Muscle of leg (tissue), 11 donors: ENCODE measurements around the gene SIX4. TPM values are rescaled to one million over a fixed set of nuclear protein-coding genes. Genes with fewer than 3 reads are reported as not detected.

ENCODE experiments used
- DNase-seq: peaks from one replicate; pipeline ENCODE4 v3.0.0; 2013
- H3K27ac ChIP-seq: one replicate; pipeline ENCODE4 v1.5.1; 2013; ENCODE audit warnings: mild to moderate bottlenecking, low read length, control low read depth
- H3K27me3 ChIP-seq: one replicate; pipeline ENCODE4 v1.6.1; 2013; ENCODE audit warnings: low read length; ENCODE audit not compliant: control insufficient read depth, insufficient read depth
- H3K36me3 ChIP-seq: one replicate; pipeline ENCODE4 v1.6.1; 2013; ENCODE audit warnings: low read length; ENCODE audit not compliant: control insufficient read depth, insufficient read depth
- H3K4me1 ChIP-seq: one replicate; pipeline ENCODE4 v1.6.1; 2013; ENCODE audit warnings: low read length; ENCODE audit not compliant: control insufficient read depth, insufficient read depth
- H3K4me3 ChIP-seq: one replicate; pipeline ENCODE4 v1.5.1; 2013; ENCODE audit warnings: low read length, control low read depth
- H3K9me3 ChIP-seq: replicated peaks from 2 replicates; pipeline ENCODE4 v1.6.1; 2013; ENCODE audit warnings: low read depth, low read length; ENCODE audit not compliant: control insufficient read depth
- WGBS: methylation state at CpG from one replicate; pipeline ENCODE4 v1.1.5; 2013; ENCODE audit warnings: missing lambda C conversion rate; ENCODE audit not compliant: insufficient coverage; 5-methylcytosine and 5-hydroxymethylcytosine counted together
- polyA plus RNA-seq, 8 donors: library from polyadenylated mRNA; unstranded; fragments of 120-200 nt; gene quantifications; one replicate each; pipeline versions ENCODE4 v1.2.1 to v1.2.3, GENCODE V29; 2013; ENCODE audit warnings: inconsistent platforms in 1 of 8, low replicate concordance in 1 of 8; ENCODE audit not compliant: insufficient read length in 8 of 8, insufficient read depth in 1 of 8
- total RNA-seq: library from RNA; stranded (reverse); fragments of 120-200 nt; gene quantifications from one replicate; pipeline ENCODE4 v1.2.4, GENCODE V29; 2013

The SIX4 gene
- total and polyA plus RNA-seq, 9 donors: 15.0 to 24.6 (median 19.8) TPM

GRCh38 chr14:60665177-60665550 lies 59.0 kb downstream of the SIX4 start:
- Histone ChIP-seq H3K27ac (peak overlapping the region; percentile 92), H3K27me3 (peaks cover under 1% of the 10 kb centered on the region)

GRCh38 chr14:60662982-60663381 lies 61.2 kb downstream of the SIX4 start:
- Histone ChIP-seq H3K4me3 (no peak overlapping the region), H3K36me3 (no peaks in the 10 kb centered on the region), H3K27me3 (peaks cover 11% of the 10 kb centered on the region), H3K4me1 (peaks cover 10% of the 10 kb centered on the region), H3K9me3 (no peaks in the 10 kb centered on the region), H3K27ac (peak overlapping the region; percentile 6)
- WGBS: no CpG with 5 or more reads among the region's 1 CpG
- peak; percentile 57 for DNase-seq

More at GRCh38 chr14:60665177-60665550, 59.0 kb downstream of the SIX4 start:
- H3K4me1 ChIP-seq: no peaks in the 10 kb centered on the region
- H3K4me3 ChIP-seq: peak overlapping the region; percentile 13
- H3K9me3 ChIP-seq: no peaks in the 10 kb centered on the region
- H3K36me3 ChIP-seq: no peaks in the 10 kb centered on the region
- DNase-seq: peak; percentile 85
- 86% methylated on average over 1 of the region's 3 CpGs for WGBS

- H3K27me3 ChIP-seq: peaks cover 19% of the 10 kb centered on the region
- H3K27ac ChIP-seq: no peak overlapping the region
- WGBS: no CpG with 5 or more reads among the region's 1 CpG
- H3K4me3 ChIP-seq: no peak overlapping the region
- no peaks in the 10 kb centered on the region for H3K9me3 ChIP-seq
- H3K36me3 ChIP-seq: no peaks in the 10 kb centered on the region
- no peak for DNase-seq
- peaks cover 11% of the 10 kb centered on the region for H3K4me1 ChIP-seq
Measured at GRCh38 chr14:60661721-60662120, 62.4 kb downstream of the SIX4 start.

Other genes starting within 250 kb of the SIX4 start
- 2.3 TPM for gene C14orf39, start 238.3 kb downstream of the SIX4 start, total RNA-seq
- gene C14orf39, start 238.3 kb downstream of the SIX4 start, polyA plus RNA-seq: 1 to 10 TPM in 7 of 8 donors, under 1 TPM in 1; 0.70 to 2.7 (median 2.0) TPM
- not detected for gene SIX6, start 215.2 kb downstream of the SIX4 start, total RNA-seq
- gene SIX6, start 215.2 kb downstream of the SIX4 start, polyA plus RNA-seq: under 1 TPM in 6 of 8 donors, not detected in 2; 0.04 to 0.12 (median 0.06) TPM
- 46.2 TPM for gene SIX1, start 74.9 kb downstream of the SIX4 start, total RNA-seq
- gene SIX1, start 74.9 kb downstream of the SIX4 start, polyA plus RNA-seq: 10 to 100 TPM; 50.2 to 86.3 (median 72.4) TPM
- 102 TPM for gene MNAT1, start 10.4 kb upstream of the SIX4 start, total RNA-seq
- gene MNAT1, start 10.4 kb upstream of the SIX4 start, polyA plus RNA-seq: 10 to 100 TPM; 43.7 to 53.3 (median 49.0) TPM